HT1080 (cell line): ENCODE data around the gene STRIP2. TPM values are rescaled to one million over a fixed set of nuclear protein-coding genes. Genes with fewer than 3 reads are reported as not detected.
A peak's percentile ranks its signal among the peaks of the same experiment; 100 is the strongest.
"Not testable (repeated sequence)": the region's sequence is repeated elsewhere in the genome, so short reads cannot be mapped to it uniquely, and the experiment has no call there.

ENCODE experiments used
- DNase-seq: peaks from one replicate; pipeline ENCODE4 v3.0.0-alpha.2; 2015; ENCODE audit warnings: low read depth
- small RNA-seq: library from RNA; depleted of rRNA; stranded (forward); fragments of <200 nt; gene quantifications from one replicate; pipeline ENCODE3, GENCODE V24; 2014
- total RNA-seq: library from RNA; depleted of rRNA; stranded (reverse); fragments of >200 nt; shearing (Covaris generic); gene quantifications from 2 replicates; pipeline ENCODE4 v1.2.3, GENCODE V29; 2014; rRNA removed

Gene STRIP2
- total RNA-seq, 1 experiment from 2014 or later, result 15.2 TPM

- DNase-seq, result no peak
Measured at GRCh38 chr7:129525225-129525862, 91.1 kb downstream of the STRIP2 start.

GRCh38 chr7:129529643-129530042 is 95.4 kb downstream of the STRIP2 start:
- no peak for DNase-seq

GRCh38 chr7:129530795-129531391 is 96.7 kb downstream of the STRIP2 start:
- DNase-seq, result peak; percentile 95

GRCh38 chr7:129531721-129532120 is 97.5 kb downstream of the STRIP2 start:
- DNase-seq, result no peak

GRCh38 chr7:129532375-129532774 is 98.1 kb downstream of the STRIP2 start:
- no peak for DNase-seq

GRCh38 chr7:129534558-129535274 is 100.5 kb downstream of the STRIP2 start:
- DNase-seq, result not testable (repeated sequence)

- DNase-seq, result no peak
Measured at GRCh38 chr7:129535896-129536295, 101.7 kb downstream of the STRIP2 start.

GRCh38 chr7:129536323-129536722 is 102.1 kb downstream of the STRIP2 start:
- DNase-seq, result no peak

Small RNA genes within 50 kb of the gene (small RNA-seq; reads per million reads assigned to genes)
- gene AC009244.1 (not detected), gene RNU1-72P (not detected), gene SNRPGP3 (not detected)

Other genes with a start within 250 kb of the STRIP2 start
- 15.8 and 16.1 TPM in 2 replicates for gene SMO, start 245.8 kb upstream of the STRIP2 start, total RNA-seq
- 2.9 and 4.2 TPM in 2 replicates for gene AHCYL2, start 209.4 kb upstream of the STRIP2 start, total RNA-seq
- 0.40 TPM in 2 replicates for gene SMKR1, start 68.1 kb downstream of the STRIP2 start, total RNA-seq
- 13.3 and 14.6 TPM in 2 replicates for gene NRF1, start 177.3 kb downstream of the STRIP2 start, total RNA-seq